AG10803 (cell line): ENCODE measurements around the gene RNF227.
"Not testable (repeated sequence)": the region's sequence is repeated elsewhere in the genome, so short reads cannot be mapped to it uniquely, and the experiment has no call there.

Experiments used
- DNase-seq: peaks from one replicate; pipeline ENCODE4 v3.0.0; 2010; ENCODE audit warnings: low read depth
- H3K4me3 ChIP-seq: 2 replicates; pipeline ENCODE4 v1.5.1; 2011; ENCODE audit warnings: mild to moderate bottlenecking, low read length, control low read depth
- TF ChIP-seq, protein P1 (sequence below): conservative IDR thresholded peaks from 2 replicates; pipeline ENCODE4 v1.5.1; 2011; ENCODE audit warnings: mild to moderate bottlenecking, low read length, control low read depth, inconsistent platforms

Gene RNF227

DNA sequence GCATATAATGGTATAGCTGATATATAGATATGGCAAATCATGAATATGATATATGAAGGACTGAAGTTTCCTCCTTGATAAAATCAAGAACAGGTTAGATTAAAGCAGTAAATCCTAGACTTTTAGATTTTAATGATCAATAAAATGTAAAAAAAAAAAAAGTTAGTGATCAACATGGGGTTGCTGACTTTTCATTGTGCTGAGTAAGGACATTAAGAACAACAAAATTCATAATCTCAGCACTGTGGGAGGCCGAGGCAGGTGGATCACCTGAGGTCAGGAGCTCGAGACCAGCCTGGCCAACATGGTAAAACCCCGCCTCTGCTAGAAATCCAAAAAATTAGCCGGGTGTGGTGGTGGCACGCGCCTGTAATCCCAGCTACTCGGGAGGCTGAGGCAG lies 37.9 kb downstream of the RNF227 start:
- no peak for DNase-seq
- TF ChIP-seq, protein P1, sequence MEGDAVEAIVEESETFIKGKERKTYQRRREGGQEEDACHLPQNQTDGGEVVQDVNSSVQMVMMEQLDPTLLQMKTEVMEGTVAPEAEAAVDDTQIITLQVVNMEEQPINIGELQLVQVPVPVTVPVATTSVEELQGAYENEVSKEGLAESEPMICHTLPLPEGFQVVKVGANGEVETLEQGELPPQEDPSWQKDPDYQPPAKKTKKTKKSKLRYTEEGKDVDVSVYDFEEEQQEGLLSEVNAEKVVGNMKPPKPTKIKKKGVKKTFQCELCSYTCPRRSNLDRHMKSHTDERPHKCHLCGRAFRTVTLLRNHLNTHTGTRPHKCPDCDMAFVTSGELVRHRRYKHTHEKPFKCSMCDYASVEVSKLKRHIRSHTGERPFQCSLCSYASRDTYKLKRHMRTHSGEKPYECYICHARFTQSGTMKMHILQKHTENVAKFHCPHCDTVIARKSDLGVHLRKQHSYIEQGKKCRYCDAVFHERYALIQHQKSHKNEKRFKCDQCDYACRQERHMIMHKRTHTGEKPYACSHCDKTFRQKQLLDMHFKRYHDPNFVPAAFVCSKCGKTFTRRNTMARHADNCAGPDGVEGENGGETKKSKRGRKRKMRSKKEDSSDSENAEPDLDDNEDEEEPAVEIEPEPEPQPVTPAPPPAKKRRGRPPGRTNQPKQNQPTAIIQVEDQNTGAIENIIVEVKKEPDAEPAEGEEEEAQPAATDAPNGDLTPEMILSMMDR: no peak
- no peak overlapping the region for H3K4me3 ChIP-seq

DNA sequence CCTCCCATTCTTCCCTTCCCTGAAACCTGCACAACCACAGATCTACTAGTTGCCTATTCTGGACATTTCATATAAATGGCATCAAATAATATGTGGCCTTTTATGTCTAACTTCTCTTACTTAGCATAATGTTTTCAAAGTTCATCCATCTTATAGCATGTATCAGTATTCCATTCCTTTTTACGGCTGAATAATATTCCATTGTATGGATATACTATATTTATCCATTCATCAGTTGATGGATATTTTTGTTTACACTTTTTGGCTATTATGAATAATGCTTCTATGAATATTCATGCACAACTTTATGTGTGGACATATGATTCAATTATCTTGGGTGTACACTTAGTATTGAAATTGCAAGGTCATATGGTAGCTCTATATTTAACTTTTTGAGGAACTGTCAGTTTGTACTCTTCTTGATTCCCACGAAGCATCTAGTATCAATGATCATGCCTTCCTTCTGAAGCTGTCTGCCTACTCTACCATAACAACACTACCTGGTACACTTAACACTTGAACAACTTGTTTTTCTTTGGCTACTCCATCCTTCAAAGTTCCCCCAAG lies 40.2 kb downstream of the RNF227 start:
- no peak overlapping the region for H3K4me3 ChIP-seq
- DNase-seq: no peak
- TF ChIP-seq, protein P1: no peak

DNA sequence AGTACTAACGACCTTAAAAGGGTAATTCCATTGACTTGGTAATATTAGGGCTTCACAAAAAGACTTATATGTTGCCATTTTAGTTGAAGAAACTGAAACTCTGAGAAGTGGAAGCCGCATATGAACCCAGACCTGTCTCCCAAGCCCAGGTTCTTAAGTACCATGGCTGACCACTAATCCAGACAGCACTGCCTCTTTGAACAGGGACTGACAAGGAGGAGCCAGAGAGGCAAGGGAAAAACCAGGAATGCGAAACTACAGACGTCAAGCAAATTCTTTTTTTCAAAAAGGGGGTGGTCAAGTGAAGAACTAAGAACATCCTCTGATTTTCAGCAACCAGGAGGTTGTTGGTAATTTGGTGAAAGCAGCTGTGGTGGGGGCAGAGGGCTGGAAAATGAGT lies 43.0 kb downstream of the RNF227 start:
- H3K4me3 ChIP-seq: no peak overlapping the region
- TF ChIP-seq, protein P1: no peak
- DNase-seq: no peak

DNA sequence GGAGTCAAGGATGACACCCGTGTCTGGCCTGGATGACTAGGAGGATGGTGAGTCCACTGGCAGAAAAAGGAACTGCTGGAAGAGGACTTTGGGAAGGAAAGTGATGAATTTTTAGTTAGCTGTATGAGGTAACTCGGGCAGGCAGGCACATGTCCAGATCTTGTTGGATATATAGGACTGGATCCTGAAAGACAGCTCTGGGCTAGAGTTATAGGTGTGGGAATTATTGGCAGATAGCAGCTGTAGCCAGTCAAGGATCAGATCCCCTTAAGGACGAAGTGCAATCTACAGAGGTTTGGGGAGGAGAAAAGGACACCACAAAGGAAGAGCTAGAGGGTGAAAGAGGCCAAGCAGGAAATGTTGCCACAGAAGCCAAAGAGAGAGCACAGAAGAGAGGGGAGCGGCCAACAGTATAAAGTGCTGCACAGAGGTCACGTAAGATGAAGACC lies 48.2 kb downstream of the RNF227 start:
- DNase-seq: no peak
- no peak overlapping the region for H3K4me3 ChIP-seq
- TF ChIP-seq, protein P1: no peak

- TF ChIP-seq, protein P1: no peak
- no peak for DNase-seq
- H3K4me3 ChIP-seq: no peak overlapping the region
These were observed 51.0 kb downstream of the RNF227 start for GRCh38 chr17:7864995-7865650.

GRCh38 chr17:7864384-7864783 lies 51.7 kb downstream of the RNF227 start:
- H3K4me3 ChIP-seq, DNase-seq: not testable (repeated sequence)
